Forelimb muscle (tissue), 1 donor: ENCODE measurements around the gene CACNA1A. TPM values are rescaled to one million over a fixed set of nuclear protein-coding genes. Genes with fewer than 3 reads are reported as not detected.

Experiments
- DNase-seq: peaks from one replicate; pipeline ENCODE4 v3.0.0-alpha.2; 2013; ENCODE audit warnings: low read depth
- polyA plus RNA-seq: library from polyadenylated mRNA; unstranded; fragments of 120-200 nt; gene quantifications from one replicate; pipeline ENCODE4 v1.2.1, GENCODE V29; 2013; ENCODE audit not compliant: insufficient read length

CACNA1A gene
- polyA plus RNA-seq, 1 donor = 1.6 TPM

DNA sequence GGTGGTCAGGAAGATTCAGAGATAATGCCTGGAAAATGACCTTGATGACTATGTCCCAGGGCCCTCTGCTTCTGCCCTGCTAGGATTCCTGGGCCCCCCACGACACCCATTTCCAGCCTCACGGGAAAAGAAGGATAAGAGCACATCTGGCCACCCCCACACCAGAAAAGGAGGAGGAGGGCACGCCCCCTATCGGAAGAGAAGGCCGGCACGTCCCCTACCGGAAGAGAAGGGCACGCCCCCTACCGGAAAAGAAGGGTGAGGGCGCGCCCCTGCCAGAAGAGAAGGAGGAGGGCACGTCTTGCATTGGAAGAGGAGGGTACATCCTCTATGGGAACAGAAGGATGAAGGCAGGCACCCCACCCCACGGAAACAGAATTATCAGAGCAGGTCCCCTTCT is 271.8 kb downstream of the CACNA1A start:
- DNase-seq = no peak

DNA sequence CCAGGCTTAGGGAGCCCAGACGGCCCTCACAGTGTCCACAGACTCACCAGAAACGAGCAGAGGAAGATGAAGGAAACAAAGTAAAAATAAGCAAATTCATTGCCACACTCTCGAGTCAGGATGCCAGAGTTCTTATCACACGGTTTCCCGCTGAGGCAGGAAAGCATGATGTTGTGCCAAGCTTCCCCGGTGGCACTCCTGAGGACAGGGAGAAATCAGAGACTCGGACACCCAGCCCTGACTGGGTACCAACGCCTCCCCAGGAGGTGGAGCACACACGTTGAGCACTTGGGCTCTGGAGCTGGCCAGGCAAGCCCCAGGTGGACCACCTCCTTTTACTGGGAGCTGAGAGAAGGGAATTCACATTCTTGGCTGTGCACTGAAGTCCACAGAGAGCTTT is 274.6 kb downstream of the CACNA1A start:
- no peak for DNase-seq

DNA sequence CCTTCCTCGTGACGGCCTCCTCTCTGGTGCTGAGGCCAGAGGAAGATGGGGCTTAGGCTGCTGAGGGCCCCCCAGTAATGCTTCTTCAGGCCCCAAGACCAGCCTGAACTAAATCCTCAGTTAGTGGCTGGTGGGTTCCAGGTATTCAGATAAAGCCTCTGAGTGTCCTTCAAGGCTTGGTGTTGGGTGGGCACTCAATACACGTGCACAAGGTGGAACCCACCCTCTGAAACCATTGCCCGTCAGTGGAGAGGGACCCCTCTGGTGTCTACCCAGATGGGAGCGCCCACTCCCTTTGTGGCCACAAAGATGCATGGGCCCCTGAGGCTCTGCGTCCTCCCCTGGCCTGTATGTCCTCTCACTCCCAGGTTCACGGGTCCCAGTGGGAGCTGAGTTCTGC is 277.0 kb downstream of the CACNA1A start:
- DNase-seq = no peak

DNA sequence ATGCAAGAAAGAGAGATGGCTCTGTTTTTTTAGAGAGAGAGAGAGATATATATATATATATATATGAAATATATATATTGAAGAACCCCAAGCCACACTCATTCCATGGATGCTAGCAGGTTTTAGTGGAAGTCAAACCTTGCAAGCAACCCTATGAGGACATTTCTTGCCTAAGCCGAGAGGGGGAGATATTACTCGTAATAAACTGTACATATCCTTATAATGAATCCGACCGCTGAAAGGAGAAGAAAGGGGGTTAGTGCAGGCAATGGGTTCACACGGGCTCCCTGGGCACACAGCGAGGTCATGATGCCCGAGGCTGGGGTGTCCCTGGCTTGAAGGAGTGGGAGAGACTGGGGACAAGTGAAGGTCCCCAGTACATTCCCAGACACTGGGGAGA is 277.7 kb downstream of the CACNA1A start:
- no peak for DNase-seq

DNA sequence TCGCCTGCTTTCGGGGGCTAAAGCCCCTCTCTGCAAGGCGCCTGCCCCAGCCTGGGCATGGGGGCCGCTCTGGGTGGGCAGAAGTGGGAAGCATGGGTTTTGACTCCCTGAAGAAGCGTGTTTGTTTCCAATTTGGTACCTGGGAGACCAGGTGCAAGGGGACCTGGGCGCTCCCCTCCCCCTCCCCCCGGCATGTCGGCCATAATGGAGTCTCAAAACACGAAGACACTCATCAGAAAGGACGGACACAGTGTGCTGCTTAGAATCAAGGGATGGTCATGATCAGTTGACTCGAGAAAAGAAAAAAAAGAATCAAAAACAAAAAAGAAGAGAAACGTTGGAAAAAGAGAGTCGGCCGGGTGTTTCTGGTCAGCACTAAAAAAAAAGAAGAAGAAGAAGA is 279.3 kb downstream of the CACNA1A start:
- DNase-seq = no peak

DNA sequence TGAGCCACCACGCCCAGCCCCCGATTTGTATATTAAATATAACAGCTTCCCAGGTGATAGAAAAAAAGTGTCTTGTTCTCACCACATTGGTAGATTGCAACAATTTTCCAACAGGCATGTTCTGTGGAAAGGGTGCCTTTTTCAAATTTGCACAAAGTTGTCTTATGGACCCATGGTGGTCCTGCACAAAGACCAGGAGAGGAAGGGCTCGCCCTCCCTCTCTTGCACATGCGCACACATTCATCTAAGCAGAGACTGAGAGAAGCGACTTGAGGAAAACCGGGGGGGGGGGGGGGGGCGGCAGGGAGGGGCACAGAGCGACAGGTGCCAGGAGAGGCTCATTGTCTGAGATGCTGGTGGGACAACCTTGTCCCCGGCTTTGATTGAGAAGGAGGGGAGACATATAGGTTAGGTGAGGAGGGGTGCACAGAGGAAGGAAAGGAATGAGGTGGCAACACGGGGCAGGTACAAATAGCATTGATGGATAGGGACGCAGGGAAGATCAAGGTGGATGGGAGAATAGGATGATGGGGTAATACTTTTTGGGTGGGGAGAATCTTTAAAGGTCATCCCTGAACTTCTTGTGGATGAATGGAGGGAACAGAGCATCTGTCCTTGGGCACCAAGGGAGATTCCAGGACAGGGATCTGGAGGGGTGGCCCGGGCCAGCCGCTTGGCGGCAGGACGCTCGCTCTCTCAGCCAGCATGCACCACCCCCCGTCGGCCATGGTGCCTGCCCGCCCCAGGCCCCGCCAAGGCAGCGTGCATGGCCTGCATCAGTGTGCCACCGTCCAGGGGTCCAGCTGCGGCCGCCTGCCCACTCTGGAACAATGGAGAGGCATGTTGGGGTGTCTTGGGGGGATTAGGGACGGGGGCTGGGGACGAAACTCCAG is 280.1 kb downstream of the CACNA1A start:
- no peak for DNase-seq

DNA sequence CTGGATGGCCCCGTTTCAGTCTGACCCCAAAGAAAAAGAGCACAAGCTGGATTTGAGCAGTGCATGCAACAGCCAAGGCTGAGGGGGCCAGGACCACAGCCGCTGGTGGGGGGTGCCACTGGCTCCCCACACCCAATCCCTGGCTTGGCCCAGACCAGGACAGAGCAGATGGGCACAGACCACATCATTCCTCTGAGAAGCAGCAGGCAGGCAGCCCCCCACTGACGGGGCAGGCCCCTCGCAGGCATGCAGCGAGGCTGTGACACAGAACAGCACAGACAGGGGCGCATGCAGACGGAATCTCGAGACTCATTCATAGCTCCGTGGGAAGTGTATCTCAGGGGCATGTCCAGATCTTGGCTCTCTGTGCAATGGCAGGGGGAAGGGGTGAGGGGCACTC is 281.2 kb downstream of the CACNA1A start:
- DNase-seq = no peak

DNA sequence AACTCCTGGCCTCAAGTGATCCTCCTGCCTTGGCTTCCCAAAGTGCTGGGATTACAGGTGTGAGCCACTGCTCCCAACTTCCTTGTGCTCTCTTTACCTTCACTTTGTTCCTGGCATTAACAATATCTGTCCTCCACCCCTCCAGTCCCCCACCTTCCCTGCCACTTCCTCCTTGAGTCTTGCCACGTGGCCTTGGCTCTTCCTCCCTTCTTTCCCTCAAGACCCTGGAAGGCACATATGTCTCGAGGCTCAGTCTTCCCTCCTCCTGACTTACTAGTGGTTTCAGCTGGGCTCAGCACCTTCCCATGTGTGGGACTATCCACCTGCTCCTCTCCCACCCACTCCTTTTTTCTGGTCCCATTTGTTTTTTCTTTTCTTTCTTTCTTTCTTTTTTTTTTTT is 285.4 kb downstream of the CACNA1A start:
- DNase-seq = no peak

DNA sequence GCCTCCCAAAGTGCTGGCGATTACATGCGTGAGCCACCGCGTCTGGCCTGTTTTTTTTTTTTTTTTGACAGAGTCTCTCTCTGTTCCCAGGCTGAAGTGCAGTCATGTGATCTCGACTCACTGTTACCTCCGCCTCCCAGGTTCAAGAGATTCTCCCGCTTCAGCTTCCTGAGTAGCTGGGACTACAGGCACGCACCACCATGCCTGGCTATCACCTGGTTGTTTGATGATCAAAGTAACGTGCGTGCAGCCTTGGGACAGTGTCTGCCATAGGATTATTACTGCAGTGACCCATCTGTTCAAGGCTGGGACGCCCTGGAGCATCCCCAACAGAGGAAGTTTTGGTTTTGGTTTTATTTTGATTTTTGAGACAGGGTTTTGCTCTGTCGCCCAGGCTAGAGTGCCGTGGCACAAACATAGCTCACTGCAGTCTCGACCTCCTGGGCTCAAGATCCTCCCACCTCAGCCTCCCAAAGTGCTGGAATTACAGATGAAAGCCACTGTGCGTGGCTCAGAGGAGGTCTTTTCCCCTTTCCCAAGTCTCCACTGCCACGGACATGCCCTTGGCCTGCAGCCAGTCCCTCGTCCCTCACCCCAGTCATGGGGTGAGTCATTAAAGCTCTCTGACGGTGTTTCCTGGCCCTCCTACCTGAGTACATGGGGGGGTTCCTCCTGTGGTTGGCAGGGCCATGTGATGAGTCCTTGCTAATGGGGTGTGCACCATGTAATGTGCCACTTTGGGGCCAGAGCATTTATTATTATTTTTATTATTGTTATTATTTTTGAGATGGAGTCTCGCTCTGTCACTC is 290.5 kb downstream of the CACNA1A start:
- DNase-seq = no peak

DNA sequence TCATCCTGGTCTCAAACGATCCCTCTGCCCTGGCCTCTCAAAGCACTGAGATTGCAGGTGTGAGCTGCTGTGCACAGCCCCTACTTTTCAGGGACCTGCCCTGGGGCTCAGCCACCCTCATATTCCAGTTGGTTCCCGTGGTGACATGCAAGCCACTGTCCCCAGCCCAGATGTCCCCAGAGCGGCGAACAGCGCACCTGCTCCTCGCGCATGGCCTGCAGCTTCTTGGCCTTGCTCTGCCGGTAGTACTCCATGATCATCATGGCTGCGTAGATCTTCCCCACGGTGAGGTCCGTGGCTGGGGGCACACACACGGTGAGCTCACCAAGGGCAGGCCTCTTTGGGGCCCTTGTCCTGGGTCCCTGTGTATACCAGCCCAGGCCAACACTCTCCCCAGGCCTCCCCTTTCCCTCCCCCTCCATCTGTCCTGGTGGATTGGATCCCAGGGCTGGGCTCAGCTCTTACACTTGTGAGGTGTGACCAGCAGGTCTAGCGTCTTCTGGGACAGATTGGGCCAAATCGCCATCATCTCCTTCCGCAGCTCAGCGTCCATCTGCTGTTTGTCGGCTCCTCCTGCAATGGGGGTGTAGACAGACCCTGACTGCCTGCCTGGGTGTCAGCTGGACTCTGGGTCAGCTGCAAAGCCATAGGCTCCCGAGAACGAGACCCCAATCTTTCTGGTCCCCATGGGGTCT is 292.1 kb downstream of the CACNA1A start:
- no peak for DNase-seq

DNA sequence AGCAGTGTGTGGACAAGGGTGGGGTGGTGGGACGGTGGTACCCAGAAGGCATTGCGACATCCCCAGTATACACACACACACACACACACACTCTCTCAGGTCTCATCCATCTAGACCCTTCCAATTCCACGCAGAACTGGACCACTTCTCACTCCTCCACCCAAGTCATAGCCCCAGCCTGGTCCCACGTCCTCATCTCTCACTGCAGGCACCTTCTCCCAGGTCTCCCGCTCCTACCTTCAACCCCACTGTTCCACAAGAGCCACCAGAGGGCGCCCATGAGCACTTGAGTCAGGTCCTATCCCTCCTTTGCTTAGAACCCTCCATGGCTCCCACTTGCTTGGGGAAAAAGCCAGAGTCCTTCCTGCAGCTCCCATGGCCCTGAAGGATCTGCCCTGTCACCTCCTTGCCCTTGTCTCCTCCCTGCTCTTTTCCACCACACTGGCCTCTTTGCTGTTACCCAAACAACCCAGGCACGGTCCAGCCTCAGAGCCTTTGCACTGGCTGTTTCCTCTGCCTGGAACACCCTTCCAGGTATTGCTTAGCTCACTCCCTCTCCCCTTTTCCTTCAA is 293.4 kb downstream of the CACNA1A start:
- DNase-seq = no peak

DNA sequence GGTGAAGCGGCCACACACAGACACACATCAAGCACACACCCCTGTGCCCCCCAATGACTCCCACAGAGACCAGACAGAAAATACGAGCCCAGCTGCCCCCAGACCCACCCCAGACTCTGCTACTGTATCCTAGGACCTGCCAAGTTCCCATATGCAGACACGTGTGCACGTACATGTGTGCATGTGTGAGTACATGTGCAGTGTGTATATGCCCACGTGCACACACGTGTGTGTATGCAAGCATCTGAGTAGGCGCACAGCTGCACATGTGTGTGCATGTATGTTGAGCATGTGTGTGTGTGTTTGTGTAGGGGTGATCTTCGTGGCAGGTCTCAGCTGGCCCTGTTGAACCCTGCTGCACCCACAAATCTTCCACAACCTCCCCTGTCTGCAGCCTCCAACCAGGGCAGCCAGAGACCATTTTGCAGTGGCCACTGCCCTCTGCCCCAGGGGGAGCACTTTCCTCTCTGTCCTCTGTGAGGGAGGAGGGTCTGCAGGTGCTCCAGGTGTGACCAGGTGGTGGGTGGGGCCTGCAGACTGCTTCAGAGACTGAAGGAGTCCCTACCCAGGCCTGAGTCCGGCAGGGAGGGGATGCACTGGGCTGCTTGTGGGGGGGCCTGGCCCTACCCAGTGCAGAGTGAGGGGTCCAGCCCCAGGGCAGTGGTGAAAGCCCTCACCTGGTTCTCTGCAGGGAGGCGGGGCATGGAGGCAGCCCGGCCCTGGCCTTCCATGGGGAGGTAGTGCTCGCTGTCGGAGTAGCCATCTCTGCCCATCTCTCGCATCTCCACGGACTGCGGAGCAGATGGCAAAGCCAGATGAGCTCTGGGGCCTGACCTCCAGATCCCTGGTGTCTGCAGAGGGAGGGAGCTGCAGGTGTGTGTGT is 294.6 kb downstream of the CACNA1A start:
- DNase-seq = no peak

DNA sequence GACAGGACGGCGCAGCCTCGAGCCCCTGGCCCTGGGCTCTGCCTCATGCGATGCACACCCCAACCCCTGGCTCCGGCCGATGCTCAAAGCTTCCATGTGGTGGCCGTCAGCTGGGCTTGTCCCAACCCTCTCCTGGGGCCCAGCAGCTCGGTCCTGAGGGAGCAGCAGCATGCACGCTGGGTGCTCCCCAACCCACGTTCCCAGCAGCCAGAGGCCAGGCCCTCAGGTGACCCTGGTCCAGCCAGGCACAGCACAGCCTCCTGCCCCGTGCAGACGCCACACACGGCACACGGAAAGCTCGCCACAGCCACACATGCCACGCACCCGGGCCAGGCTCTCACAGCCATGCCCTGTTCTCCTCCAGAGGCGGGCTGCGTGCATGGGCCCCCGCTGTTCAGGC is 295.3 kb downstream of the CACNA1A start:
- DNase-seq = no peak

DNA sequence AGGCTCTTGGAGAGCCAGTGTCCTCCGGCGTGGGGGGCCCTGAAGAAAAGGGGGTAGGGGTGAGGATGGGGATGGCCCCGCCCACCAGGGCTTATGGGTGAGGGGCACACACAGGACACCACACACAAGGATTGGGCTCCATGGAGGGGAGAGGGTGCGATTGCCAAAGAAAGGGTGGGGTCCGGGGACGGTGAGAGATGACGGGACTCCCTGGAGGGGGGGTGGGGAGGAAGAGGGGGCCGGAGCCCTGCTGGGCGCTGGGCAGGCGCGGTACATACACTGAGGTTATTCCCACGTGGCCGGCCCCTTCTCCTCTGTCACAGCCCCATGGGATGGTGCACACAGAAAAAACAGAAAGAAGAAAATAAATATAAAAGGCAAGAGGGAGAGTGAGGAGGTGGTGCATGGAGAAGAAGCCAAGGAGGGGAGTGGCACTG is 295.9 kb downstream of the CACNA1A start:
- no peak for DNase-seq

DNA sequence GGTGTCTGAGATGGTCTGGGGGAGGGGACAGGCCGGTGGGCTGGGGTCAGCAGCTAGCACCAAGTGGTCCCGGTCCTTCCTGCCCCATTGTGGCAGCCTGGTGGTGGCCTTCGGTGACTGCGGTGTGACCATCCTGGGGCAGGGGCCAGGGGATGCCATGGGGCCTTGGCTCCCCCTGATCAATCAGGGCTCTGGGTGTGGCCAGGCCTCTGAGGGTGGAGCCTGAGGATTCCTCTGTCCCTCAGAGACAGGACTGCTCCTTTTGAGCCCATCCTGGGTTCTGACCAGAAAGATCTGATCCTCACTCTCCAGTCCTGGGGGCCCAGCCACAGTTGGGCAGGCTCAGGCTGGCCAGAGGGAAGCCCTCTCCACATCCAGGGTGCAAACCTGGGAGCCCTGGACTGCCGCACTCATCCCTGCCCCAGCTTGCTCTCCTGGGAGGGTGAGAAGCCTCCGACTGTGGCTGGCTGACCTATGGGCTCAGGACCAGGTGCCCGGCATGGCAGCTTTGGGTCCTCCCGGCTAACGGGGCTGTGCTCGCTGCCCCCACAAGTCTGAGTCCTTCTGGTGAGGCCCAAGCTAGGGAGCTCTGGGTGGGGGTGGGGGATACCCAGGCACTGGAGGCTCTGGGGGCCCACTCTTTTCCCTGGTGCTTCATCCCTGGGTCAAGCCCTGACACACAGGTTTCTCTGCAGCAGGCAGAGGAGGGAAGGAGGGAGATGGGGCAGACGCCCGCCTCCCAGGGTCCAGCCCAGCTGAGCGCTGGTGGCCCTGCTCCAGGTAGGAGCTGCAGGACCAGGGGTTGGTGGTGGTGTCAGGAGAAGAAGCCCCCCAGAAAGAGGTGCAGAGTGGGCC is 296.6 kb downstream of the CACNA1A start:
- DNase-seq = no peak

DNA sequence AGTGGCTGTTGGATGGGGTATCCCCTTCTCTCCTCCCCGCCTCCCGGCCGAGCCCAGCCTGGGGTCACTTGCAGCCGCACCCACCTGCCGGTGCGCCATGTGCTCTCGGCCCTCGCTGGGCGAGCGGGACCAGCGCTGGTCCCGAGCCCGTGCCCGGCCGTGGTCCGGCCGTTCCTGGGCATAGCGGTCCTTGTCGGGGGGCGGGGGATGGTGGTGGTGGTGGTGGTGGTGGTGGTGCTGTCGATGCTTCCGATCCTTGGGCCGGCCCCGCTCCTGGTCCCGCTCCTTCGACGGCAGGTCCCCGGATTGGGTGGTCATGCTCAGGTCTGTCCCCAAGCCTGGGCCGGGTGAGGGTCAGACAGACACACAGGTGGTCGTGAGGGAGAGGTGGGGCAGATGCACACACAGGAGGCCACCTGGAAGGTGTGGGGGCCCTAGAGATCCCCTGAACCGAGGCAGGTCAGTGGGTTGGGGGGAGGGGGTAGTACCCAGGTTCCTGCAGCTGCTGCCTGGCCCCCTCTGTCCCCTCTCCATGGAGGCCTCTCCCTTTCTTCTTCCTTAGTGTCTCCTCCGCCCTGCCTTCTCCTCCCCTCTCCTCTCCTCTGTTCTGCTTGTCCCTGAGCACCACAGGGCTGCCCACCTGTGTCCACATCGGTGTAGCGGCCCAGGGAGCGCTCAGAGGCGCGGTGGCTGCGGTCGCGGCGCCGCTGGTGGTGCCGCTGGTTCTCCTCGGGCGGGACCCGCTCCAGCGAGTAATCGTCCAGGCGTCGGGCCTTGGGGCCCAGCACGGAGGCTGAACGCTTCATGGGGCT is 297.4 kb downstream of the CACNA1A start:
- DNase-seq = no peak

DNA sequence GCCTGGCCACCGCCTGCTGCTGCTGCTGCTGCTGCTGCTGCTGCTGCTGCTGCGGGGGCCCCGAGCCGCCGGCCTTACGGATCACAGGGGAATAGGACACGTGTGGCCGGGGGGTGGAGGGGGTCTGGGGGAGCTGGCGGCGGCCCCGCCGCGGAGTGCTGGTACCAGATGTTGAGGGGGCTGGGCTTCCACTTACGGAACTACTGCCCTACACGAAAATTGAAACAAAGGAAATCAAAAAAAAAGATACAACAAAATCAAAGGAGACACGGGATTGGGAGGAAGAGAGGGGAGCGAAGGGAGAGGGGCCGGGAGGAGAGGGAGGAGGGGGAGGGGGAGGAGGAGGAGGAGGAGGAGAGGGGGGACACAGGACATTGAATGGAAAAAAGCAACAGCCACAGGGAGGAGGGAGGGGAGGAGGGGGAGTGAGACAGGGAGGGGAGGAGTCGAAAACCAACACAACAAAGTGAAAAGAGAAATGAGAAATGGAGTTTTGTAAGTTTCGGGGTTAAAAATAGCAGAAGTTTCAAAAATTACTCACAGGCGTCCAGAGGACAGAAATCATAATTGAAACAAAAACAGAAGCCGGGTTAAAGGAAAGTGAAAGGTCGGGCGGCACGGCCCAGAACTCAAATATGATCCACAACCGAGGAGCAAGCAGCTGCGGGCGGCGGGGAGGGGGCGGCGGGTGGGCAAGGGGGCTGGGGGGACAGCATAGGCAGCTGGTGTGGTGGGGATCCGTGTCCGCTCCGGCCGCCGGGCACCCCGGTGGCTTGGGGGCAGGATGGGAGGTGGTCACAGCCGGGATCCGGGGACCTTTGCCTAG is 298.2 kb downstream of the CACNA1A start:
- peak; percentile 67 for DNase-seq

DNA sequence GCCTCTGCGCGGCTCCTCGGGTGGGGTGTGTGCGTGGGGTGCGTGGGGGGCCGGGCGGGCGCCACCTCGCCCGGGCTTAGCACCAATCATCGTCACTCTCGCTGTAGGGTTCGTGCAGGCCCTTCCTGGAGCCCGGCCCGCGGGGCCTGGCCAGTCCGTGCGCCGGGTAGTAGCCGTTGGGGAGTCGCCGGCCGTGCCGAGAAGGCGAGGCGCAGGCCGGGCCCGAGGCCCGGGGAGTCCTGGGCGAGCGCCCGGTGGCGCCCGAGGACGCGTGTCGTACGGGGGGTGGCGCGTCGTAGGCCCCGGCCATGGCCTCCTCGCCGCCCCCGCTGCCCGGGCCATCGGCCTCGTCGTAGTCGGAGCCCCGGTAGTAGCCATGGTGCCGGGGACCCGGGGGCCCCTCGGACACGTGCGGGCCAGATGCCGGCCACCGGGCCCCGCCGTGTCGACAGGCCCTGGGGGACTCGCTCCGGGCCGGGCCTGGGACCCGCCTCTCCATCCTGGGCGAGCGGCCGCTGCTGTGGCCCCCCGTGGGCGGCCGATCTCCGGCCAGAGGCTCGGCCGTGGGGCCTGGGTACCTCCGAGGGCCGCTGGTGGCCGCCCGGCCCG is 298.9 kb downstream of the CACNA1A start:
- DNase-seq = no peak
